ENCODE results near the gene COL3A1.

The COL3A1 gene

DNA sequence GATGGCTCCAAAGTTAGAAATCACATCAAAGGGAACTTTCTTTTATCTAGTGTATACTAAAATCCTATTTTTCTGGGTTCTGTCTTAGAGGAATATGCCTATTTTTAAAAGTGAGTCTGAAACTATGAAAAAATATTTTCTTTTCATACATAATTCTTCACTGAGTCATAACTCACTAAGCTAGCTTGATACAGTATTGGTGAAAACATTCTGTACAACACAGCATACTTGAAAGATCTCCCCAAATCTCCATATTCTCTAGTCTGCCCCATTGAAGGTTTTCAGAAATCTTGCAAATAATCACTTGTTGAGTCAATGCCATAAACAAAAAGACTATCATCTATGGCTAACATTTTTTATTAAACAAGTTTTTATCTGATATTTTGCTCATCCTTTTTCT, 44.5 kb downstream of the COL3A1 start:
- in situ Hi-C loops (cut with MboI; ENCODE audit: low sequenced_read_pairs, unreplicated experiment), result no loop called here
- TF ChIP-seq, protein P1, sequence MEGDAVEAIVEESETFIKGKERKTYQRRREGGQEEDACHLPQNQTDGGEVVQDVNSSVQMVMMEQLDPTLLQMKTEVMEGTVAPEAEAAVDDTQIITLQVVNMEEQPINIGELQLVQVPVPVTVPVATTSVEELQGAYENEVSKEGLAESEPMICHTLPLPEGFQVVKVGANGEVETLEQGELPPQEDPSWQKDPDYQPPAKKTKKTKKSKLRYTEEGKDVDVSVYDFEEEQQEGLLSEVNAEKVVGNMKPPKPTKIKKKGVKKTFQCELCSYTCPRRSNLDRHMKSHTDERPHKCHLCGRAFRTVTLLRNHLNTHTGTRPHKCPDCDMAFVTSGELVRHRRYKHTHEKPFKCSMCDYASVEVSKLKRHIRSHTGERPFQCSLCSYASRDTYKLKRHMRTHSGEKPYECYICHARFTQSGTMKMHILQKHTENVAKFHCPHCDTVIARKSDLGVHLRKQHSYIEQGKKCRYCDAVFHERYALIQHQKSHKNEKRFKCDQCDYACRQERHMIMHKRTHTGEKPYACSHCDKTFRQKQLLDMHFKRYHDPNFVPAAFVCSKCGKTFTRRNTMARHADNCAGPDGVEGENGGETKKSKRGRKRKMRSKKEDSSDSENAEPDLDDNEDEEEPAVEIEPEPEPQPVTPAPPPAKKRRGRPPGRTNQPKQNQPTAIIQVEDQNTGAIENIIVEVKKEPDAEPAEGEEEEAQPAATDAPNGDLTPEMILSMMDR (IDR thresholded peaks at IDR 0.05; ENCODE audit: borderline replicate concordance, control extremely low read depth, extremely low read depth, insufficient read depth, missing control alignments), result no peak
- DNase-seq (ENCODE audit: low spot score), result no peak

DNA sequence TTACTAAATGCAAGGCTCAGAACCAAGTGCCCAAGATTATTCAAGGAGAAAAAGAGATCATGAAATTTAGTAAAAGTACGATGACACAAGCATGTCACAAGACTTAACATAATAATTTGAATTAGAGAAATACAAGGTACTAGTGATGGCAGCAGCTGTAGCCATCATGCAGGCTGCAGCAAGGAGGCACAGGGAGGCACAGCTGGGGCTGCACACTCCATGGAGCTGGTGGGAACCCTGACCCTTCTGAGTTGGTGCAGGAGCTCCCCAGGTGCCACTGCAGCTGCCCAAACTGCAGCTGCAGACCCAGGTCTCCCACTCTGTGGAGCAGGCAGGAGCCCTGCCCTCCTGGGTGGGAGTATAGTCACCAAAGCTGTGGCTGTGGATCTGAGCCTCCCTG, 46.0 kb downstream of the COL3A1 start:
- no peak for DNase-seq (ENCODE audit: low spot score)
- TF ChIP-seq, protein P1 (IDR thresholded peaks at IDR 0.05; ENCODE audit: borderline replicate concordance, control extremely low read depth, extremely low read depth, insufficient read depth, missing control alignments), result no peak
- in situ Hi-C loops (cut with MboI; ENCODE audit: low sequenced_read_pairs, unreplicated experiment), result no loop called here

DNA sequence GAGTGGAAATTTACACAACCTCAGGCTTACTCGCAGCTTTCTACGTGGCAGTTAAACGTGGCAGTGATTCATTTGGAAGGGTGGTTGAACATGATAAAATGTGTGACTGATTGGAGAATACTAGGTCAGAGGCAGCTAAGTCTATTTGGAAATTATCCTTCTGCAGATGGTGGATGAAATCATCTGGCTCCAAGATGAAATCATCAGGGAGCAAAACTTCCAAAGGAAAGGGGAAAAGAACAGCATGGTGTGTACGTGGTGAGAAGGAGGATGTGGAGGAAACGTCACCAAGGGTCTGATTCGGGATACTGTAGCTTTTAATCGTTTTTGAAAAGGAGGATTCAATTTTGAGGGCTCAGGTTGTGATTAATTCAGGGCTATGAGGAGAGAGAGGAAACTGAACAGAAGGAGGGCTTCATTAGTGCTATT, 47.9 kb downstream of the COL3A1 start:
- TF ChIP-seq, protein P1 (IDR thresholded peaks at IDR 0.05; ENCODE audit: borderline replicate concordance, control extremely low read depth, extremely low read depth, insufficient read depth, missing control alignments), result no peak
- in situ Hi-C loops (cut with MboI; ENCODE audit: low sequenced_read_pairs, unreplicated experiment), result no loop called here
- DNase-seq (ENCODE audit: low spot score), result no peak

DNA sequence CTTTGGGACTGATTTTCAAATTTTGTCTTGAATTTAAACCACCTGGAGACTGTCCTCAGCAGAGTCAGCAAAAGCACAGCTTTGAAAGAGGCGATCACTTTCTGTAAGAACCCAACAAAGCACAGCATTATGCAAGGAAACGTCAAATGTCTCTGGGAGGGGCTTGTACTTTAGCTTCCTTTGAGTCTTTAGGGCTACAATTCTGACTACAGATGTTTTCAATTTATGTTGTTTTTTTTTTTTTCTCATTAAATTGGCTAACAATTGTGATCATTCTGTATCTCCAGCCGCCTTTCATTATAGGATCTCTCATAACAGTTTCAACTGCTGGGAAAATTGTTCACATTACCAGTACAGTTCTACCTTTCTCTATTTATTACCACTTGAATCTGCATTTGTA, 48.3 kb downstream of the COL3A1 start:
- TF ChIP-seq, protein P1 (IDR thresholded peaks at IDR 0.05; ENCODE audit: borderline replicate concordance, control extremely low read depth, extremely low read depth, insufficient read depth, missing control alignments), result no peak
- no peak for DNase-seq (ENCODE audit: low spot score)
- in situ Hi-C loops (cut with MboI; ENCODE audit: low sequenced_read_pairs, unreplicated experiment), result no loop called here

DNA sequence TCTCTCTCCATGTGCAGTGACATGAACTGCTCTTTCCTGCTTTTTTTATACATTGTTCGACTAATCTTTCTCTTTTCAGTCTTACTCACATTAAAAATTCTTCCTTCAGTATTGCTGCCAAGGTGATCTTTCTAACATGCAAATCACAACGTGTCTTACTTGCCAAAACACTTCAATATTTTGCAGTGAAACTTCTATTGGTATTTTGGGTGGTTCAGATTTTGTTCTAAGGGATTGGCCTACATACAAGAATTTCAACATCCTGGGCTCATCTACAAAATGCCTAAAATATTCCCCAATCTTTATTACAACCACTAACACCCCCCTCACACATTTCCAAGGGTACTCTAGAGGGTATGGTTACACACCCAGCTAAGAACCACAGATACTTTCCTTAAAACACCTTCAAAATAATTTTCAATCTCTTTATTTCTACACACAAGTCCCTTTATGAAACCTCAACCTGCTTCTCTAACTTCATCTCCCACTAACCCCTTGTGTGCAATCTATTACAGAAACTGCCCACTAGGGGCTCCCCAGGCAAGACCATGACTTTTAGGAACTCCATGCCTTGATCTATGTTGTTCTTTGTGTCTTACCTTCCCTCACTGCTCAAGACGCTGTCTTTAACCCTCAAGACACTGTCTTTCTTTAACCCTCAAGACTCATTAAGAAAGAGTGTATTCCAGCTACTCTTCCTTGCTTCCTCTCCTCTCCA, 50.9 kb downstream of the COL3A1 start:
- TF ChIP-seq, protein P1 (IDR thresholded peaks at IDR 0.05; ENCODE audit: borderline replicate concordance, control extremely low read depth, extremely low read depth, insufficient read depth, missing control alignments), result no peak
- DNase-seq (ENCODE audit: low spot score), result no peak
- in situ Hi-C loops (cut with MboI; ENCODE audit: low sequenced_read_pairs, unreplicated experiment), result no loop called here

DNA sequence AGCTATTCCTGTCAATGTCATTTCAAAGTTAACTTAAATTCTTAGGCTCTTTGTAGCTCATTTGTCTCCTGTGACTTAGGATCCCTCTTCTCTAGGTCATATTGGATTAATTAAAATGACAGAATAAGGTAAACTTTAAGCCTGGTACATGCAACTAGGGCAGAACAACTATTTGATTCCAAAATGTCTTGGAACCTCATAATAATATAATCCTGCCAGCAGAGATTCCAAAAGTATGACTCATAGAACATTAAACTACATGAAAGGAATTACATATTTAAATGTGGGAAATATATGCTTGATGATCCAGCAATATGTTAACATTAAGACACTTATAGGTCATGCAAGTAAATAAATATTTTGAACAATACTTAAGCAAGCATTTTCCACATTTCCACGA, 63.3 kb downstream of the COL3A1 start:
- TF ChIP-seq, protein P1 (IDR thresholded peaks at IDR 0.05; ENCODE audit: borderline replicate concordance, control extremely low read depth, extremely low read depth, insufficient read depth, missing control alignments), result no peak
- DNase-seq (ENCODE audit: low spot score), result no peak
- in situ Hi-C loops (cut with MboI; ENCODE audit: low sequenced_read_pairs, unreplicated experiment), result no loop called here

All from GM13976 (cell line).